ENCODE data around the gene SMAD6.

SMAD6 gene

GRCh38 chr15:66741646-66742045, 39.6 kb downstream of the SMAD6 start:
- no peaks in the 10 kb centered on the region for H3K36me3 ChIP-seq (ENCODE audit: control insufficient read depth, insufficient read depth, low read length)
- H2AFZ ChIP-seq, result no peak overlapping the region
- H3K27me3 ChIP-seq (ENCODE audit: control insufficient read depth, insufficient read depth, low read length), result no peaks in the 10 kb centered on the region
- no peak overlapping the region for H3K27ac ChIP-seq
- no peak for TF ChIP-seq CTCF (IDR thresholded peaks at IDR 0.05)
- no peak overlapping the region for H3K4me2 ChIP-seq (ENCODE audit: low read length)
- H3K9ac ChIP-seq, result no peak overlapping the region
- H3K4me3 ChIP-seq (ENCODE audit: low read depth, low read length), result no peak overlapping the region
- H3K4me1 ChIP-seq, result no peaks in the 10 kb centered on the region
- H3K79me2 ChIP-seq, result no peaks in the 10 kb centered on the region
- H3K9me3 ChIP-seq (ENCODE audit: control insufficient read depth, low read length), result no peaks in the 10 kb centered on the region

GRCh38 chr15:66742286-66742685, 40.2 kb downstream of the SMAD6 start:
- Histone ChIP-seq H3K9me3 (ENCODE audit: control insufficient read depth, low read length) (no peaks in the 10 kb centered on the region), H3K79me2 (no peaks in the 10 kb centered on the region), H3K4me3 (ENCODE audit: low read depth, low read length) (no peak overlapping the region), H3K4me2 (ENCODE audit: low read length) (no peak overlapping the region), H3K27ac (no peak overlapping the region), H3K27me3 (ENCODE audit: control insufficient read depth, insufficient read depth, low read length) (no peaks in the 10 kb centered on the region), H3K4me1 (no peaks in the 10 kb centered on the region), H2AFZ (no peak overlapping the region), H3K36me3 (ENCODE audit: control insufficient read depth, insufficient read depth, low read length) (no peaks in the 10 kb centered on the region), H3K9ac (no peak overlapping the region)
- no peak for TF ChIP-seq CTCF (IDR thresholded peaks at IDR 0.05)

- Histone ChIP-seq H3K4me1 (no peaks in the 10 kb centered on the region), H3K4me2 (ENCODE audit: low read length) (no peak overlapping the region), H3K9ac (no peak overlapping the region), H2AFZ (no peak overlapping the region), H3K27ac (no peak overlapping the region), H3K36me3 (ENCODE audit: control insufficient read depth, insufficient read depth, low read length) (no peaks in the 10 kb centered on the region), H3K79me2 (no peaks in the 10 kb centered on the region), H3K27me3 (ENCODE audit: control insufficient read depth, insufficient read depth, low read length) (no peaks in the 10 kb centered on the region), H3K9me3 (ENCODE audit: control insufficient read depth, low read length) (no peaks in the 10 kb centered on the region), H3K4me3 (ENCODE audit: low read depth, low read length) (no peak overlapping the region)
- no peak for TF ChIP-seq CTCF (IDR thresholded peaks at IDR 0.05)
These were observed 41.2 kb downstream of the SMAD6 start for GRCh38 chr15:66743204-66743603.

- Histone ChIP-seq H3K4me2 (ENCODE audit: low read length) (no peak overlapping the region), H3K4me1 (no peaks in the 10 kb centered on the region), H3K36me3 (ENCODE audit: control insufficient read depth, insufficient read depth, low read length) (no peaks in the 10 kb centered on the region), H3K27me3 (ENCODE audit: control insufficient read depth, insufficient read depth, low read length) (no peaks in the 10 kb centered on the region), H3K9me3 (ENCODE audit: control insufficient read depth, low read length) (no peaks in the 10 kb centered on the region), H3K9ac (no peak overlapping the region), H3K4me3 (ENCODE audit: low read depth, low read length) (no peak overlapping the region), H3K79me2 (no peaks in the 10 kb centered on the region), H3K27ac (no peak overlapping the region), H2AFZ (no peak overlapping the region)
- TF ChIP-seq CTCF (IDR thresholded peaks at IDR 0.05), result no peak
These were observed 41.9 kb downstream of the SMAD6 start for GRCh38 chr15:66743703-66744536.
